DND-41 (cell line): ENCODE results near the gene SERBP1.

Experiments used
- CTCF ChIP-seq: IDR thresholded peaks from 2 replicates; pipeline ENCODE4 v1.5.1; 2012; ENCODE audit warnings: borderline replicate concordance, low read length, moderate library complexity, mild to moderate bottlenecking; ENCODE audit not compliant: poor library complexity, severe bottlenecking; ENCODE audit errors: extremely low read depth
- EZH2 ChIP-seq: IDR thresholded peaks from 3 replicates; pipeline ENCODE4 v1.6.1; 2012; ENCODE audit warnings: borderline replicate concordance, low read depth, mild to moderate bottlenecking, moderate library complexity, low read length, inconsistent platforms; ENCODE audit not compliant: severe bottlenecking

- no peak for TF ChIP-seq CTCF
- no peak for TF ChIP-seq EZH2
These were observed 41.9 kb upstream of the SERBP1 start for GRCh38 chr1:67472056-67472455.
